Neural progenitor cell (in vitro differentiated cells): ENCODE data around the gene POP7. TPM values are rescaled to one million over a fixed set of nuclear protein-coding genes. Genes with fewer than 3 reads are reported as not detected.
A peak's percentile ranks its signal among the peaks of the same experiment; 100 is the strongest.

Source experiments
- DNase-seq: peaks from one replicate; pipeline ENCODE4 v3.0.0-alpha.2; 2016; ENCODE audit warnings: low spot score
- H2AFZ ChIP-seq: fragments of 200-600 bp; sonication (generic); replicated peaks from 2 replicates; pipeline ENCODE4 v1.6.1; 2016; ENCODE audit warnings: antibody characterized with exemption
- H3F3A ChIP-seq: fragments of 200-600 bp; sonication (generic); 2 replicates; pipeline ENCODE4 v1.6.1; 2016; ENCODE audit warnings: antibody characterized with exemption, low read depth
- H3K27ac ChIP-seq: fragments of 200-600 bp; sonication (generic); 2 replicates; pipeline ENCODE4 v1.5.1; 2016; ENCODE audit warnings: mild to moderate bottlenecking
- H3K27me3 ChIP-seq: fragments of 200-600 bp; sonication (generic); 2 replicates; pipeline ENCODE4 v1.6.1; 2016; ENCODE audit warnings: mild to moderate bottlenecking, moderate library complexity
- H3K36me3 ChIP-seq: fragments of 200-600 bp; sonication (generic); 2 replicates; pipeline ENCODE4 v1.5.1; 2016
- H3K4me1 ChIP-seq: fragments of 200-600 bp; sonication (generic); 2 replicates; pipeline ENCODE4 v1.6.1; 2016; ENCODE audit warnings: mixed run types
- H3K4me2 ChIP-seq: fragments of 200-600 bp; sonication (generic); 2 replicates; pipeline ENCODE4 v1.6.1; 2016
- H3K4me3 ChIP-seq: fragments of 200-600 bp; sonication (generic); 2 replicates; pipeline ENCODE4 v1.5.1; 2016
- H3K79me2 ChIP-seq: fragments of 200-600 bp; sonication (generic); 2 replicates; pipeline ENCODE4 v1.6.1; 2016; ENCODE audit warnings: low read depth
- H3K9ac ChIP-seq: fragments of 200-600 bp; sonication (generic); 2 replicates; pipeline ENCODE4 v1.6.1; 2016
- H3K9me3 ChIP-seq: fragments of 200-600 bp; sonication (generic); 2 replicates; pipeline ENCODE4 v1.5.1; 2016; ENCODE audit warnings: low read depth
- H4K20me1 ChIP-seq: fragments of 200-600 bp; sonication (generic); 2 replicates; pipeline ENCODE4 v1.6.1; 2016; ENCODE audit warnings: low read depth
- H3K27ac Mint-ChIP-seq: 3 replicates; pipeline ENCODE4 v1.8.0; 2021; ENCODE audit warnings: mixed read lengths
- H3K27me3 Mint-ChIP-seq: 2 replicates; pipeline ENCODE4 v1.8.0; 2022; ENCODE audit warnings: low read depth, mild to moderate bottlenecking, inconsistent platforms, moderate library complexity, mixed read lengths; ENCODE audit not compliant: insufficient read depth
- H3K36me3 Mint-ChIP-seq: 3 replicates; pipeline ENCODE4 v1.8.0; 2021; ENCODE audit warnings: mixed read lengths
- H3K4me1 Mint-ChIP-seq: 3 replicates; pipeline ENCODE4 v1.8.0; 2021; ENCODE audit warnings: mixed read lengths
- H3K4me3 Mint-ChIP-seq: 3 replicates; pipeline ENCODE4 v1.8.0; 2021; ENCODE audit warnings: mild to moderate bottlenecking, moderate library complexity, mixed read lengths
- H3K9me3 Mint-ChIP-seq: 3 replicates; pipeline ENCODE4 v1.8.0; 2020; ENCODE audit warnings: mixed read lengths
- EZH2 ChIP-seq: fragments of 200-600 bp; sonication (generic); IDR thresholded peaks from 2 replicates; pipeline ENCODE4 v1.6.1; 2017; ENCODE audit warnings: antibody characterized with exemption, mild to moderate bottlenecking, moderate library complexity
- EZH2phosphoT487 ChIP-seq: fragments of 200-600 bp; sonication (generic); IDR thresholded peaks from 2 replicates; pipeline ENCODE4 v1.6.1; 2017; ENCODE audit warnings: antibody characterized with exemption
- total RNA-seq: library from RNA; depleted of rRNA; stranded (reverse); fragments of >200 nt; gene quantifications from 2 replicates; pipeline ENCODE4 v1.2.3, GENCODE V29; 2015; ENCODE audit warnings: low replicate concordance
- TF ChIP-seq, protein P1 (sequence below): fragments of 200-600 bp; sonication (generic); IDR thresholded peaks from 2 replicates; pipeline ENCODE4 v1.5.1; 2017; ENCODE audit warnings: antibody characterized with exemption, mild to moderate bottlenecking

POP7 gene
- total RNA-seq, 1 donor from 2014 or later: 19.4 TPM

DNA sequence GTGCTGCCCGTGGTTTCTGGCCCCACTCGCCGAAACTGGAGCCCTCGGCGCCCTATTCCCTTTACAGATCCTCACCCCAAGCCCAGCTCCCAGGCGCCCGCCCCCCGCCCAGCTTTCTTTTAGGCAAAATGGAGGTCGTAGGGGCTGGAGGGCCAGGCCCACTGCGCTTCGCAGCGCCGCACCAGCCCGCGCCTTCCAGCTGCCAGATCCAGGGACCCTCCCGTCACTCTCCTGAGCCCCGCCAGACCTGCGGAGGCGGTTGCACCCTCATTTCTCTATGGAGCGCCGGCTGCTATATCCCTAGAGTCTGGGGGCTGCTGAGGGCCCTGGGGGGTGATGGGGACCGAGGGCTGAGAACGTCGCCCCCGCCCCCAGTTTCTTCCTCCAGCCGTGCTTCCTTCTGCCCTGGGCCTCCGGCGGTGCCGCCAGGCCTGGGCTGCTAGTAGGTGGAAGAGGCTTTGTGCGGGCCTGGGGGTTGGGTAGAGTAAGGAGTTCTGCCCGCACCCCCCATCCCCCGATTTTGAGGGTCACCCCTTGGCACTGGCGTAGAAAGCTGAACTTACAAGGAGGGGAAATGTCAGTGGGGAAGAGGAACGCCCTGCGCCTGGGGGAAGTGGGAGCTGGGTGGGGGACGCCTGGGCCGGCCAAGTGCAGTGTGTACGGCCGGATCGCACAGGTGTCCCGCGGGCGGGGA, 31.4 kb upstream of the POP7 start:
- Mint-ChIP-seq H3K4me3 (peak overlapping the region; percentile 97), H3K27ac (peak overlapping the region; percentile 60), H3K9me3 (no peaks in the 10 kb centered on the region), H3K4me1 (peaks cover 8% of the 10 kb centered on the region), H3K36me3 (peaks cover 6% of the 10 kb centered on the region), H3K27me3 (peaks cover 6% of the 10 kb centered on the region)
- H3K9ac ChIP-seq: peak overlapping the region; percentile 48
- peak; percentile 68 for DNase-seq
- H3K79me2 ChIP-seq: peaks cover 19% of the 10 kb centered on the region
- H3K36me3 ChIP-seq: no peaks in the 10 kb centered on the region
- no peak overlapping the region for H3K27ac ChIP-seq
- TF ChIP-seq EZH2phosphoT487 (no peak), EZH2 (no peak)
- TF ChIP-seq, protein P1, sequence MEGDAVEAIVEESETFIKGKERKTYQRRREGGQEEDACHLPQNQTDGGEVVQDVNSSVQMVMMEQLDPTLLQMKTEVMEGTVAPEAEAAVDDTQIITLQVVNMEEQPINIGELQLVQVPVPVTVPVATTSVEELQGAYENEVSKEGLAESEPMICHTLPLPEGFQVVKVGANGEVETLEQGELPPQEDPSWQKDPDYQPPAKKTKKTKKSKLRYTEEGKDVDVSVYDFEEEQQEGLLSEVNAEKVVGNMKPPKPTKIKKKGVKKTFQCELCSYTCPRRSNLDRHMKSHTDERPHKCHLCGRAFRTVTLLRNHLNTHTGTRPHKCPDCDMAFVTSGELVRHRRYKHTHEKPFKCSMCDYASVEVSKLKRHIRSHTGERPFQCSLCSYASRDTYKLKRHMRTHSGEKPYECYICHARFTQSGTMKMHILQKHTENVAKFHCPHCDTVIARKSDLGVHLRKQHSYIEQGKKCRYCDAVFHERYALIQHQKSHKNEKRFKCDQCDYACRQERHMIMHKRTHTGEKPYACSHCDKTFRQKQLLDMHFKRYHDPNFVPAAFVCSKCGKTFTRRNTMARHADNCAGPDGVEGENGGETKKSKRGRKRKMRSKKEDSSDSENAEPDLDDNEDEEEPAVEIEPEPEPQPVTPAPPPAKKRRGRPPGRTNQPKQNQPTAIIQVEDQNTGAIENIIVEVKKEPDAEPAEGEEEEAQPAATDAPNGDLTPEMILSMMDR: no peak
- no peaks in the 10 kb centered on the region for H3K9me3 ChIP-seq
- H3K4me1 ChIP-seq: no peaks in the 10 kb centered on the region
- H2AFZ ChIP-seq: peak overlapping the region; percentile 94
- H3F3A ChIP-seq: peaks cover 27% of the 10 kb centered on the region
- peak overlapping the region; percentile 100 for H3K4me3 ChIP-seq
- H3K27me3 ChIP-seq: peaks cover 33% of the 10 kb centered on the region
- peaks cover 47% of the 10 kb centered on the region for H4K20me1 ChIP-seq
- H3K4me2 ChIP-seq: peak overlapping the region; percentile 99

DNA sequence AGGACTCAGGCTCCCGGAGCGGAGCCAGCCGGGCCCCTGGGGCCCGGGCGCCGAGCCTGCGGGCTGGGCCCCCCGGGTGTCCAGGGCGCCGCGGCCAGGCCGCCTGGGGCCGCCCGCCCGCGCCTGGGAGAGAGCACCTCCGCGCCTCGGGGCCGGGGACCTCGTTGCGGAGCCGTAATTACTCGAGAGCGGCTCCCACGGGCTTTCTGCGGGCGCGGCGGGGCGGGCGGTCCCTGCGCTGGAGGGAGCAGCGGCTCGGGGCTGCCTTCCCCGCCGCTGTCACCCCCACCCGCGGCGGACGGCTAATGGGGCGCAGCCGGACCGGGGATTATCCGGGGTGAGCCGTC, 30.8 kb upstream of the POP7 start:
- Mint-ChIP-seq H3K9me3 (no peaks in the 10 kb centered on the region), H3K4me3 (peak overlapping the region; percentile 97), H3K4me1 (peaks cover 8% of the 10 kb centered on the region), H3K27me3 (peaks cover 6% of the 10 kb centered on the region), H3K36me3 (peaks cover 6% of the 10 kb centered on the region), H3K27ac (no peak overlapping the region)
- no peaks in the 10 kb centered on the region for H3K36me3 ChIP-seq
- peaks cover 19% of the 10 kb centered on the region for H3K79me2 ChIP-seq
- no peak for DNase-seq
- no peaks in the 10 kb centered on the region for H3K9me3 ChIP-seq
- H3K27me3 ChIP-seq: peaks cover 30% of the 10 kb centered on the region
- peak overlapping the region; percentile 100 for H3K4me3 ChIP-seq
- peaks cover 52% of the 10 kb centered on the region for H4K20me1 ChIP-seq
- no peak overlapping the region for H3K27ac ChIP-seq
- no peak overlapping the region for H2AFZ ChIP-seq
- H3K4me1 ChIP-seq: no peaks in the 10 kb centered on the region
- H3F3A ChIP-seq: peaks cover 31% of the 10 kb centered on the region
- TF ChIP-seq EZH2: no peak
- TF ChIP-seq, protein P1: no peak
- TF ChIP-seq EZH2phosphoT487: no peak
- no peak overlapping the region for H3K9ac ChIP-seq
- H3K4me2 ChIP-seq: peak overlapping the region; percentile 99

DNA sequence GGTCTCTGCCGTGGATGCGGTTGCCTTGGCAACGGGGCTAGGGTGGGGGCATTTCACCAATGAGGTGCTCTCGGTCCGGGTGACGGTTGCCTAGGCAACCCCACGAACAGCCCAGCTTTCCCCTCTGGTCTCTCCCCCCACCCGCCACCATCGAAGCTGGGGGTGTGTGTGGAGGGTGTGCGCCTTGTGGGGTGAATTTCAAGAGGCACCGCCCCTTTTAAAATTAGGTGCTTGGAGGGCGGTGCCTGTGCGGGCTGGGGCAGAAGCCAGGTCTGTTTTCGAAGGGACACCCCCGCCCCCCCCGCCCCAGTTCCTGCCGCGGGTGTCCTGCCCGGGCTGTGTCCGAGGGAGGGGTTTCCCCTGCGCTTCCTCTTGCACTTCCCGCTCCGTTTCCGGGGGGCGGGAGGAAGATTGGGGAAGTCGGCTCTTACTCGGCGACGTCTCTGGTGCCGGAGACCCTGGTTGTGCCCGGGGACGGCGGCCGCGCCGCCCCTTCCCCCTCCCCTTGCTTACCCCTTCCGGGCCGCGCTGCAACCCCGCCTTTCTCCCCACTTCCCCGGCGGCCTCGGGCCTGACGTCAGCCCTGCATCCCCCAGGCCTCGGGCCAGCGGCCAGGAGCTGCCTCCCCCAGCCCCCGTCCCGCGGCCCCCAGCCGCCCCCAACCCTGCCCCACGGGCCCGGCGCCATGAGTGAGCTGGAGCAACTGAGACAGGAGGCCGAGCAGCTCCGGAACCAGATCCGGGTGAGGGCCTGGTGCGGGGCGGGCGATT, 30.2 kb upstream of the POP7 start:
- Histone ChIP-seq H3K27me3 (peaks cover 23% of the 10 kb centered on the region), H2AFZ (no peak overlapping the region), H3F3A (peaks cover 38% of the 10 kb centered on the region), H3K4me3 (peak overlapping the region; percentile 100), H3K27ac (no peak overlapping the region), H3K36me3 (no peaks in the 10 kb centered on the region), H3K4me2 (peak overlapping the region; percentile 99), H3K79me2 (peaks cover 19% of the 10 kb centered on the region), H3K9me3 (no peaks in the 10 kb centered on the region), H3K4me1 (no peaks in the 10 kb centered on the region), H3K9ac (no peak overlapping the region), H4K20me1 (peaks cover 59% of the 10 kb centered on the region)
- Mint-ChIP-seq H3K27me3 (peaks cover 8% of the 10 kb centered on the region), H3K36me3 (peaks cover 6% of the 10 kb centered on the region), H3K4me3 (peak overlapping the region; percentile 88), H3K9me3 (no peaks in the 10 kb centered on the region), H3K4me1 (peaks cover 8% of the 10 kb centered on the region), H3K27ac (no peak overlapping the region)
- TF ChIP-seq, protein P1: no peak
- TF ChIP-seq EZH2phosphoT487 (no peak), EZH2 (no peak)
- peak; percentile 87 for DNase-seq
